HG02870 (cell line): ENCODE results near the gene VDR.

ENCODE experiments used
- ATAC-seq: cut with Tn5 transposase; IDR thresholded peaks from one replicate; pipeline ENCODE4 v1.9.1; 2021; ENCODE audit warnings: mild to moderate bottlenecking, moderate library complexity; ENCODE audit not compliant: unreplicated experiment

Gene VDR

GRCh38 chr12:47894652-47895051 is 10.1 kb downstream of the VDR start:
- no peak for ATAC-seq

GRCh38 chr12:47894068-47894467 is 10.7 kb downstream of the VDR start:
- no peak for ATAC-seq

DNA sequence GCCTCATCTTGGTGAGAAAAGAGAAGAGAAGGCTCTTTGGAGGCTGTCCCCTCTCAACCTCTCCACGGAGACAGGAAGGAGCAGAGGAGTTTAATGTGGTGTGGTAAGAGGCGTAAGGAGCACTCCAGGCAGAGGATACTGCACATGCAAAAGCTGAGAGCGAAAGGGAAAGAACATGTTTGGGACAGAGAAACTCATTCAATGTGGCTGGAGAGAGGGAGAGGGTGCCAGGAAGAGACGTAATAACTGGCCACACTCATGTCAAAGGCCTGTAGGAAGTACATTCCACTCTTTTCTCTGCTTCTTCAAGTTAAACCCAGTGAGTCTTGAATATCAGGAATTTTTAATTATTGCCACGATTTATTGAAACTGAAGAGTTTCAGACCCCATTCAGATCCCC is 12.0 kb downstream of the VDR start:
- no peak for ATAC-seq

DNA sequence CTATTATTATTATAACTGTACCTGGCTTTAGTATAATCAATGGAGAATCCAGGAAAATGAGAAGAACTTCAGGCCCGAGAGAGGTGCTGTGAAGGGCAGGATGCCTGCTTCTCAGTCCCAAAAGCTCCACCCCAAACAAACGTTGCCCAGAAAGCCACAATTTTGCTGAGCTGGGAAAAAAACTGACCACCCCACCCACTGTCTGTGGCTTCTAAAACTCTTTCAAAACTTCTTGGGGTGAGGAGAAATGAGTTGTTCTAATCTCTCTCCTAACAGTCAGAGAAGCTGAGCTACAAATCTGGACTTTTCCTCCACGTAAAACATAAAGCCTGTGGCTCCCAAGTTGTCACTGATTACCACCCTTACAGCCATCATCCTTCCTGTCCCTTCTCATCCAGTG is 13.4 kb downstream of the VDR start:
- no peak for ATAC-seq

GRCh38 chr12:47889040-47889439 is 15.8 kb downstream of the VDR start:
- ATAC-seq: peak; percentile 41

GRCh38 chr12:47888153-47888819 is 16.5 kb downstream of the VDR start:
- ATAC-seq: no peak

DNA sequence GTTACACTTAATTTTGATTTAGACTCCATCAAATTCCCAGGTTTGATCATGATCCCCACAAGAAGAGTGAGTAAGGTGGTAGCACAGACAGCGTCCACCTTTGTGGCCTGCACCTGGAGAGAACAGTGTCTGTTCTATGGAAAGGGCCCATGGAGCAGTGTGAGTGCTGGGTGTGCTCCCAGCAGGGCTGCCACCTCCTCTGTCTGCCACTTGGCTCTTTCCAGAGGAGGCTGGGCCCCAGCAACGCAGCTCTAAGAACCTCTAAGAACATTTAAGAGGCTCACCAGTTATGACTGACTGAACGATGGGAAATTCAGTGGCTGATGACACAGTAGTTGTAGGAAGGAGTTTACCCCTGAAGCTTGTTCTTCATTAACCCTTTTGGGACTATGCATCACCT is 17.3 kb downstream of the VDR start:
- ATAC-seq: no peak

DNA sequence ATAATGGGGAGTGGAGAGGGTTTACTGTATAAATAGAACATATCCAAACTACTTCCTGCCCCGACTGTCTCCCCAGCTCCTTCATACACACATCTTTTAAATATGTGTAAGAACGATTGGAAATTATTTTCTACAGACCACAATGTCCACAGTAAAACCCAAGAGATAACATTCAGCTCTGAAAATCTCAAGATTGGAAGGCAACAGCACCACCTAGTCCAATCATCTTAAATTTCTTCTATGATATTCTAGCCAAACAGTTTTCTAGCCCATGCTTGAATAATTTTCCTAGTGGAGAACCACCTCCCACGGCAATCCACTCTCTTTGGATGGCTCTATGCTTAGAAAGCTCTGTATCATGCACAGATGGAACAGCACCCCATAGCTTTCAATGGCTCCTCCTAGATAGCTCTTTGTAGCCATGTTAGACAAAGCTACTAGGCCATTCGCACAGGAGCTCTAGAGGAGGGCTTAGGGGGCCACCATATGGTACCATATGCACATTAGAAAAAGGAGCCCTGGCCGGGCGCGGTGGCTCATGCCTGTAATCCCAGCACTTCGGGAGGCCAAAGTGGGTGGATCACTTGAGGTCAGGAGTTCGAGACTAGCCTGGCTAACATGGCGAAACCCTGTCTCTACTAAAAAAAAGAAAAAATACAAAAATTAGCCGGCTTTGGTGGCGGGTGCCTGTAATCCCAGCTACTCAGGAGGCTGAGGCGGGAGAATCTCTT is 18.1 kb downstream of the VDR start:
- no peak for ATAC-seq

DNA sequence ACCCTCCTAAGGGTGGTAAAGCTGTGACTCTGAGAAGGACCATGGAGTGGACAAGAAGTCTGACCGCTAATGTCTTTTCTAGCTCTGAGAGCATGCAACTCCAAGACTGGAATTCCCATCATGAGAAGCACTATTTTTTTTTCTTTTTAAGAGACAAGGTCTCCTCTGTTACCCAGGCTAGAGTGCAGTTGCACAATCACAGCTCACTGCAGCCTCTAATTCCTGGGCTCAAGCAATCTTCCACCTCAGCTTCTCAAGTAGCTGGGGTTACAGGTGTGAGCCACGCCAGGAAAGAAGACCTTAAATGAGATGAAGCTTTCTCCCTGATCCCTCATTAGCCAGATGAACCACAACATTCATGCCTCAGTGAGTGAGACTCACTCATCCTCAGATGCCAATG is 19.2 kb downstream of the VDR start:
- ATAC-seq: no peak

DNA sequence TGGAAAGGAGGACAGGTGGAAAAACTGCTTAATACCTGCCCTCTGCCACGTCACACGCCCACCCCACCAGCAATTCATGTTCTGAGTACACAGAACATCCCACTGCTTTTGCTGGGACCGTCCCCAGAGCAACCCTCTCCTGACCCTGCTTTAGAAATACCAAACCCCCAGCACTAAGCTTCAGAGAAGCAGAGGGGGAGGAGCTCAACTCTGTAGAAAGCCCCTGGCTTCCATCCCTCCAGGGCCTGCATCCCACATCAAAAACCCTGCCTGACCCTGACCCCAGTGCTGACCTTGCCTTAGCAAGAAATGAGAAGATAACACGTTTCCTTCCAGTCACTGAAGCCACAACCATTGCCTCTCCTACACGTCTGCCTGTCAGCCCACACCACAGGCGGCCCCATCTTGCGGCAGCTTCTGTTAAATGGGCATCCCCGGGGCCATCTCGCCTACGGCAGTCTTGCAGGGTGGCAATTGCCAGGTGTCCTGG is 19.7 kb downstream of the VDR start:
- ATAC-seq: peak; percentile 63

DNA sequence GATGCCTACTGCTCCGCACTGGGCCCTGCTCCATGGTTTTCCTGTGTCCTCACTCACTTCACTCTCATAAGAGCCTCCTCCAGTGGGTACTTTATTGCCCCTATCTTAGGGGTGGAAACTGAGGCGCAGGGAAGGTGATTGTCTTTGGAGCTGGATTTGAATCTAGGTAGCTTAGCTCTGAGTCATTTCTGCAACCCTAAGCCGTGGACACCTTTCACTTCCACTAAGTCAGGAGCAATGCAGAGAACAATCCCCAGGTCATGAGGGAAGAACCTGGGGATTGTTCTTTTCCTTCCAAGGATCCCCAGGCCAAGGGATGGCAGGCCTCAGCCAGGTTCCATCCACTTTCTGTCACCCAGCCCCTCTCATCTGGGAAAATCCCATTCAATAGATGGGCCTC is 20.3 kb downstream of the VDR start:
- no peak for ATAC-seq

GRCh38 chr12:47883663-47884195 is 21.1 kb downstream of the VDR start:
- ATAC-seq: no peak

GRCh38 chr12:47882781-47883546 is 21.8 kb downstream of the VDR start:
- ATAC-seq: peak; percentile 64

DNA sequence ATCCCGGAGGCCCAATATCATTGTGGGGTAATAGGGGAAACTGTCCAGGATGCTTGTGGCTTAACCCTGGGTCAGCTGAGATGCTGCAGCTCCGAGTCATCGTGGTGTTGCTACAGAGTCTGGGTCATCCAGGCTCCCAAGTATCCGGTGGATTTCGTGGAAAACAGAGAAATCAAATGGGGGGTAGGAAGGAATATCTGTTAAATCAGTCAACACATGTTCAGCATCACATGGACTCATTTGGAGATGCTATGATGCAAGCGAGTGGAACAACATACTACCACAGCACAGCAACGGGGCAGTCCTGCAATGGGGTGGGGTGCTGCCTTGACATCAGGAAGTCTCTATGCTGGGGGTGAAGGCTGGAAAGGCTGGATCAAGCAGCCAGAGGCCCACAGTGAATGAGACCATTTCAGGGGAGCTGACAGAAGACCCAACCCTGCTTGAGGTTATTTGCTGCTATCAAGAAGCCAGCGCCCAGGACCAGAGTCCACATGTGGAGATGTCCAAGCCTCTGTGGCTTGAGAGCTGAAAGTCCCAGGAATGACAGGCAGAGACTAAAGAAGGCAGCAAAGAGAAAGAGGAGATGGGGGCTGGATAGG is 22.9 kb downstream of the VDR start:
- ATAC-seq: no peak

GRCh38 chr12:47881051-47881450 is 23.7 kb downstream of the VDR start:
- ATAC-seq: no peak

DNA sequence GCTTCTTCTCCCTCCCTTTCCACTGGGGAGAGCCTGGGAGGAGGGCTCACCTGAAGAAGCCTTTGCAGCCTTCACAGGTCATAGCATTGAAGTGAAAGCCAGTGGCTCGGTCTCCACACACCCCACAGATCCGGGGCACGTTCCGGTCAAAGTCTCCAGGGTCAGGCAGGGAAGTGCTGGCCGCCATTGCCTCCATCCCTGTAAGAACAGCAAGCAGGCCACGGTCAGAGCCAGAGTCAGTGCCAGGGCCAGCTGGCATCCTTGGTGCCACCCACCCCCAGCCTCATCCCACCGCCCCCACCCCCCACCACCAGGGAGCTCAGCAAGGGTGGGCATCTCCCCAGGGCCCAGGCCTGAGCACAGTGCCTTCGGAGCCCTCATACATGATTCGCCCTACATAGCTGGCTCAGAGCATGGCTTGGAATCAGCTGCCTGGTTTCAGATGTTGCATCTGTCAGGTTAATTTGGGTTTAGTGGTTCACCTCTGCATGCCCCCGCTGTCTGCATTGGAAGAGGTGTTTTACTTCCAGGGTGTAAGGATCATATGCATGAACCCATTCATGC is 25.8 kb downstream of the VDR start:
- no peak for ATAC-seq

GRCh38 chr12:47878293-47878917 is 26.4 kb downstream of the VDR start:
- no peak for ATAC-seq

DNA sequence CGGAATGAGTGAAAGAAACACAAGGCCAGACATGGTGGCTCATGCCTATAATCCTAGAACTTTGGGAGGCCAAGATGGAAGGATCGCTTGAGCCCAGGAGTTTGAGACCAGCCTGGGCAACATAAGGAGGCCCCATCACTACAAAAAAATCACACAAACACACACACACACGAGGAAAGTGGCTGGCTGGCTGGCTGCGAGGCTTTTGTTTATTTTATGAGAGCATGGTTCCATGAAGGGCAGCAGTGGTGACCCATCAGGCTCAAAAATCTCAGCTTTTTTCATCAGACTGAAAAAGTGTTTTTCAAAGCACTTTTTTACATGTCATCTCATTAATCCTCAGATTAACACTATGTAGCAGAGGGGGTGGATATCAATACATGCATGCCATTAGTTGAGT is 27.7 kb downstream of the VDR start:
- ATAC-seq: no peak

- ATAC-seq: no peak
Measured at GRCh38 chr12:47876440-47876960, 28.3 kb downstream of the VDR start.
